GM21423 (cell line): Measurements from ENCODE around the gene CCL2.

Experiments used
- ATAC-seq: cut with Tn5 transposase; IDR thresholded peaks from one replicate; pipeline ENCODE4 v1.9.1; 2021; ENCODE audit warnings: mild to moderate bottlenecking, moderate library complexity; ENCODE audit not compliant: unreplicated experiment

Gene CCL2

GRCh38 chr17:34261568-34262337 is 6.7 kb downstream of the CCL2 start:
- ATAC-seq: no peak

DNA sequence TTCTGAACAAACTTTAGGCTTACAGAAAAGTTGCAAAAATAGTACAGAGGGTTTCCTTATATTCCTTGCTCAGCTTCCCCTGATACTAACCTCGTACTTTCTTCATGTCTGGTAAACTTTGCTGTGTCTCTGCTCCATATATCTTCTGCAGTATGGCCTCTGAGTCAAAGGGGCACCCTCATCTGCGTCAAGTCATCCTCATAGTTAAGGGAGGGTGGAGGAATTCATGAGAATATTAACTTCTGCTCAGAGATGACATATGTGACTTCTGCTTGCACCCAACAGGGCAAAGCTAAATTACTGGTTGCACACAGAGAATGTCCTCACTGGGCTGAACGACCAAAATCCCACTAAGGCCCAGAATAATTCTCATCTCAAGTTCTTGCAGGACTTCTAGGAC is 10.6 kb downstream of the CCL2 start:
- ATAC-seq: no peak

GRCh38 chr17:34269969-34270368 is 14.9 kb downstream of the CCL2 start, which contains the start of gene CCL7:
Gene CCL7, plus strand, starts transcription at chr17:34270221. Its CDS starts 70 bp downstream, at chr17:34270291.
- ATAC-seq: no peak

GRCh38 chr17:34275881-34276280 is 20.8 kb downstream of the CCL2 start:
- ATAC-seq: no peak

DNA sequence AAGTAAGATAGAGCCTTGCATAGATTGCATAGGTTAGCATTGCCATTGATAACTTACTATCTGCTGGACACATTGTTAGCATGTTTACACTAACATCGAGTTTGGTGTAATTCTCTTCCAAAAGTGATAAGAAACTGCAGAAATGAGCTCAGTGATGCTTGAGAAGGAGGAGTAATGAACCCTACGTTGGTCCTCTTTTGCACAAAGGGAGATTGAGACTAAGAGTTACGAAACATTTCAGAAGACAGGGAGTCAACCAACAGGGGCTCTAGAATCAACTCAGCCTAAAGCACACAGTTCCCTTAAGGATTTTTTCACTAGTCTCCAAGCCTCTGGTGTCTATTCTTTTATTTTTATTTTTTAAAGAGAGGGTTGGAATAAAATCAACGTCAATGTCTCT is 21.7 kb downstream of the CCL2 start:
- ATAC-seq: no peak

- ATAC-seq: no peak
Measured at GRCh38 chr17:34283571-34283970, 28.5 kb downstream of the CCL2 start.

GRCh38 chr17:34285286-34285792 is 30.3 kb downstream of the CCL2 start, which contains the start of gene CCL11:
Gene CCL11, plus strand, starts transcription at chr17:34285742. Its CDS starts 67 bp downstream, at chr17:34285809.
- ATAC-seq: no peak

GRCh38 chr17:34287875-34288274 is 32.8 kb downstream of the CCL2 start:
- ATAC-seq: no peak

- ATAC-seq: no peak
Measured at GRCh38 chr17:34290586-34290985, 35.5 kb downstream of the CCL2 start.

- ATAC-seq: no peak
Measured at GRCh38 chr17:34291721-34292348, 36.8 kb downstream of the CCL2 start.

DNA sequence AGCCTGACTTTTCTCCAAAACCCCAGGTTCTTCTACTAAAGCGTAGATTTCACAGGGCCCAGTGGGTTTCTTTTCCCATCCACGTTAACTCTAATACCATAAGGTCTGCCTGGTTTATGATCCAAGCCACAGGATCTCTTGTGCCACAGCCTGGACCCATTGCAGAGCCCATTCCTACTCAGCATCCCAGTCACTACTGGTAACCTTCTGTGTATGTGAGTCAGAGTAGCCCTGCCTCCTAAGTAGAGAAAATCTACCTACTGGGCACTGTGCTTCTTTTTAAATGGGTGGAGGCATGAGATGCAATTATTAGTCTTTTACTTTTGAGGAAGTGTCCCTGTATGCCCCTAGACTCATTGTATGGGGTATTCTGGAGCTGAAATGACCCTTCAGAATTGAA is 43.9 kb downstream of the CCL2 start:
- ATAC-seq: no peak

DNA sequence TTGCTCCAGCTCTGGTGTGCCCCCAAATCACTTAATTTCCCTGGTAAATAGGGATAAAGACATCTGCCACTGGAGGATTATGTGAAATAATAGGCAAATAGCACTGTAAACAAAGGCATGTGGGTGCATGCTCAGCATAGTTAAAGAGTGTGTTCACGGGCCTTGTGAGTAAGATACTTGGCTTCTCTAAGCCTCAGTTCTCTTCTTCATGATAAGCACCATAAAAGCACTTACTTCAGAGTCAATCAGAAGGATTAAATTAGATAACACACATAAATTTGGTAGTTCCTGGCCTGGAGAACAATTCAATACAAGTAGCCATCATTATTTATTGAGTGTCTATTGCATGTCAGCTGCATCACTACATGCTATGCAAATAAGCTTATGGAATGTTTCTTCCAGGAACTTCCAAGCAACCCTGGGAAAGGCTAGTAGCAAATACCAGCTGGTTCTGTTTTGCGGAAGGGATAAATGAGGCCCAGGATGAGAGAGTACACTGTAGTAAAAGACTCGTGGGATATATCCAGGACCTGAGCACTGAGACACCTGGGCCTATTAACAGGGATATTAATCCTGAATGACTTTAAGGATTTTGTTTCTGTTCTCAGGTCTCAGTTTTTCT is 45.0 kb downstream of the CCL2 start:
- ATAC-seq: no peak

GRCh38 chr17:34300652-34301370 is 45.7 kb downstream of the CCL2 start:
- no peak for ATAC-seq

- ATAC-seq: no peak
Measured at GRCh38 chr17:34301986-34302385, 46.9 kb downstream of the CCL2 start.

GRCh38 chr17:34302636-34303035 is 47.6 kb downstream of the CCL2 start:
- no peak for ATAC-seq

DNA sequence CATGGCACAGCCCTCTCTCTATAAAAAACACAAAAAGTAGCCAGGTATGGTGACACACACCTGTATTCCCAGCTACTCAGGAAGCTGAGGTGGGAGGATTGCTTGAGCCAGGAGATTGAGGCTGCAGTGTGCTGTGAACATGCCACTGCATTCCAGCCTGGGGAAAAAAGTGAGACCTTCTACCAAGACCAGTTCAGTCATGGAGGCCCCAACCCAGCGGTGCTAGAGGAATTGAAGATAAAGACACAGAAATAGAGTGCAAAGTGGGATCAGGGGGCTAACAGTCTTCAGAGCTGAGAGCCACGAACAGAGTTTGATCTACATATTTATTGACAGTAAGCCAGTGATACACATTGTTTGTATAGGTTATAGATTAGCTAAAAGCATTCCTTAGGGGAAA is 48.5 kb downstream of the CCL2 start:
- no peak for ATAC-seq

DNA sequence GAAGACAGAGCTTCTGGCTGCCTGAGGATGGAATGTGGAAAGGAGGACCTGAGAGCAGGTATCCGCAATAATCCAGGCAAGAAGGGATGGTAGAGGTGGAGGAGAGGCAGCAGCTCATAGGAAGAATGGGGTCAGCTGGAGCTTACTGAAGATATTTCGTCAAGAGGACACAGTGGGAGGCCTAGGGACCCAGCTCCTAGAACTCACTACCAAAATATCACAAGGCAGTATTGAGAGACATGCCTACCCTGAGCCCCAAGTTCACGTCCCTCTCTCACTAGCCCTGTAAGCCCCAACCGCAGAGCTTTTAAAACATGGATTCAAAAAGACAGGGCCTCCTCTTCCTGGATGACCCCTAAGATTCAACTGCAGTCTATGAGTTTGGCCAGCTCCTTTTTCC is 50.0 kb downstream of the CCL2 start:
- no peak for ATAC-seq

DNA sequence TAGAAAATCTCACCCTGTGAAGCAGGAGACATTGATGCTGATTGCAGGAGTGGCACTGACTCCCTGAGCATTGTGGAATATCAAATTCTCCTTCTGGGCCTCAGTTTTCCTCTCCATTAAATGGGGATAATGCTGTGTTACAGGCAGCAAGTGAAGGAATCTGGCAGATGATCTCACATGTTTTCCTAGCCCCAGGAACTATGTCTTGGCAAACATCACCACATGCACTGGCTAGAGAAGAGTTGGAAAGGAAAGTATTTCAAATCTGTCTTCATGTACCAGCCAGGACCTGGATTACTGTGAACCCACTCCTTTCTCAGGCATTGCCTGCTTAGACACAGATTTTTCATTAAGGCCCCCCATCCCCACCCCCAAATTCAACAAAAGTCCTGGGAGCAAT is 50.5 kb downstream of the CCL2 start:
- no peak for ATAC-seq

DNA sequence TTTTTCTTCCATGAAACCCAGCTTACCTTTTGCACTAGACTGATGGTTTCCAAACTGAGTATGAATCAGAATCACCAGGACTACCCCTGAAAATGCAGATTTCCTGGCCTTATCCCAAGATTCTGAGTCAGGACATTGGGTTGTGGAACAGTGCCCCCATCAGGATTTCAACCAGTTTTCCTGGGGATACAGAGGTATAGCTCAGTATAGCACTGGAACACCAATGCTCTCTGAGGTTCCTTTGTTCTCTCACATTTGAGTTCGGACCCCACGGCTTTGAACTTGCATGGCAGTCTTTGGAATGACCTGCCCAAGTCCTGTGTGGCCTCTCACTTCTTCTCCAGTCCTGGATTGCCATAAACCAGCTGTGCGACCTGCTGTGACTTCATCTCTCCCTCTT is 51.4 kb downstream of the CCL2 start:
- no peak for ATAC-seq
